GM20000 (cell line): Measurements from ENCODE around the gene GRID1.
A peak's percentile ranks its signal among the peaks of the same experiment; 100 is the strongest.

Experiments
- DNase-seq: peaks from one replicate; pipeline ENCODE4 v3.0.0; 2012; ENCODE audit warnings: low spot score
- TF ChIP-seq, protein P1 (sequence below): IDR thresholded peaks from 2 replicates; pipeline ENCODE4 v1.5.1; 2012; ENCODE audit warnings: mild to moderate bottlenecking, control low read depth; ENCODE audit errors: extremely low read depth, missing control alignments

The GRID1 gene

DNA sequence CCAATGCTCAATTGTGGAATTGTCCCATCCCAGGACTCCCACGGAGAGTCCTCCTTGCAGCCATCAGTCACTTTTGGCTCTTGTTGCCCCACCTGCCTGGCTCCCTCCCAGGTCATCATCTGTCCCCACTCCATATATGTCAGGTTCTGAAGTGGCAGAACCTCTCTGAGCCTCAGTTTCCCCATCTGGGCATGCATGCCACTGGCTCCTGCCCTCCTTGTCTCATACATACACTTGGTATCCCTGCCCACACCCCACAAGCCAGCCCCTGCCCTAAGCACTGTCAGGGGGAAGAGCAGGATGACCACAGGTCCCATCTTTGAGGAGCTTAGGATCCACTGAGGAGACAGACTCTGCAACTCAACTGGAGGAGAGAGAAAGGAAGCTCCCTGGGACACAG is 156.9 kb downstream of the GRID1 start:
- TF ChIP-seq, protein P1, sequence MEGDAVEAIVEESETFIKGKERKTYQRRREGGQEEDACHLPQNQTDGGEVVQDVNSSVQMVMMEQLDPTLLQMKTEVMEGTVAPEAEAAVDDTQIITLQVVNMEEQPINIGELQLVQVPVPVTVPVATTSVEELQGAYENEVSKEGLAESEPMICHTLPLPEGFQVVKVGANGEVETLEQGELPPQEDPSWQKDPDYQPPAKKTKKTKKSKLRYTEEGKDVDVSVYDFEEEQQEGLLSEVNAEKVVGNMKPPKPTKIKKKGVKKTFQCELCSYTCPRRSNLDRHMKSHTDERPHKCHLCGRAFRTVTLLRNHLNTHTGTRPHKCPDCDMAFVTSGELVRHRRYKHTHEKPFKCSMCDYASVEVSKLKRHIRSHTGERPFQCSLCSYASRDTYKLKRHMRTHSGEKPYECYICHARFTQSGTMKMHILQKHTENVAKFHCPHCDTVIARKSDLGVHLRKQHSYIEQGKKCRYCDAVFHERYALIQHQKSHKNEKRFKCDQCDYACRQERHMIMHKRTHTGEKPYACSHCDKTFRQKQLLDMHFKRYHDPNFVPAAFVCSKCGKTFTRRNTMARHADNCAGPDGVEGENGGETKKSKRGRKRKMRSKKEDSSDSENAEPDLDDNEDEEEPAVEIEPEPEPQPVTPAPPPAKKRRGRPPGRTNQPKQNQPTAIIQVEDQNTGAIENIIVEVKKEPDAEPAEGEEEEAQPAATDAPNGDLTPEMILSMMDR, result no peak
- no peak for DNase-seq

DNA sequence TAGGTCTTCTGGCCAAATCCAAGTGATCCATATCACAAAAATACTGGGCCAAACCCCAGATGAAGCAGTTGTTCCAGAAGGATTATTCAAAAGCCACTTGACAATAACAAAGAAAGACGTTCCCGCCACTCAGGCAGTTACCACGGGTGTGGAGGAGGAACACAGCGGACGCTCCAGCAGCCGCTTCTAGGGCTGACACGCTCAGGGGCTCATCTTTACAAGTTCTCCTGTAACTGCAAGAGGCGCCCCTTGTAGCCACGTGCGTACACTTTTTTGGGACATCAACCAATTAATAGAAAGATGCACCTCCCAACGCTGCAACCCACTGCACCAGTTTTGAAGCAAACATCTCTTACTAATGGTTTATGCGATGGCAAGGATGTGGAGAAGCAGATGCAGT is 159.4 kb downstream of the GRID1 start:
- DNase-seq, result no peak

DNA sequence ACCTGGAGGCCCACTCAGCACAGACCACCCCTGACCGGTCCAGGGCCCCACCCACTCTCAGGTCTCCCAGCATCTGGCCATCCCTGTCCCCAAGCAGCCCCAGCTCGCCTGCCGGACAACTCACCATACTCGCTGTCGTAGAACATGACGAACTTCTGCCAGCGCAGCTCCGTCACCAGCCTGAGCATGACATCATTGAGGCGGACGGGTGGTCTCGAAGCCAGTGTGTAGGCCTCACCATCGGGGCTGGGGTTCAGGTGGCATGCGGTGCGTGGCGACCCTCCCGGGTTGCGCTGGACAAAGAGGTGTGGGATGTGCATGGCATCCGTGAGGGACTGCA is 160.4 kb downstream of the GRID1 start:
- TF ChIP-seq, protein P1, result no peak
- no peak for DNase-seq

More for the DNA sequence above, 159.4 kb downstream of the GRID1 start:
- TF ChIP-seq, protein P1, result no peak

DNA sequence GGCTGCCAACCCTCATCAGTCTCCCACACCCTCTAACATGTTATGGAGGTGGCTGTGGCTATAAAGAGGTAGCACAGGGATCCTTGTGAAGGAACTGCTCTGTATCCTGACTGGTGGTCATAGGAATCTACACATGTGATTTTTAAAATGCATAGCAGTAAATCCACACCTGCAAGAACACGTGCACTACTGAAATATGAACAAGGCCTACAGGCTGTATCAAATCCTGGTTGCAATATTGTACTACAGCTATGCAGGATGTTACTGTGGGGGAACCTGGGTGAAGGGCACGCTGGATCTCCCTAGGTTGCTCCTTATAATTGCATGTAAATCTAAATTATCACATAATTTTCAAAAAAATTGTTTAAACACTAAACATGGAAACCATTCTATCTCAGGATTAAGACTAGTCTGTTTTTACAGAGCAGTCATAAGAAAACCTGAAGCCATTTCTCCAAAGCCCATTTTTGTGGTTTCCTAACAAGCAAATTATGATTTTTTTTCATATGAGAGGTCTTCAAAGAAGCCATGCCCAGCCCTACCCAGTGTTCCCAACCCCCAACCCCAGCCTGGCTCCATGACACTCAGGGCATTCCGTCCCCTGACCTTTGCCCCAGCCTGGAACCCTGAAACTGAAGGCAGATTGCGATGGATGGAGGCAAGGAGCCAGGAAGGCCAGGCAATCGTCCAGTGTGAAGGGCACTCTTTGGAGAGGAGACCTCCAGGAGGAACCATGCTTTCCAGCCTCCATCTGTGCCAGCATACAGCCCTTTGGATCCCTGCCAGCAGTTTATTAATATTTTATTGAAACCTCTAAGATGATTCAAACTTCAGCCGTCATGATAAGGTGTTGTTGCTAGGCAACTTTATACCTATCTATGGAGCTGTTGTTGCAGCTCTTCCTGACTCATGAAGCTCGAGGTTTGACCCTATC is 161.0 kb downstream of the GRID1 start:
- TF ChIP-seq, protein P1, result no peak
- DNase-seq, result no peak

DNA sequence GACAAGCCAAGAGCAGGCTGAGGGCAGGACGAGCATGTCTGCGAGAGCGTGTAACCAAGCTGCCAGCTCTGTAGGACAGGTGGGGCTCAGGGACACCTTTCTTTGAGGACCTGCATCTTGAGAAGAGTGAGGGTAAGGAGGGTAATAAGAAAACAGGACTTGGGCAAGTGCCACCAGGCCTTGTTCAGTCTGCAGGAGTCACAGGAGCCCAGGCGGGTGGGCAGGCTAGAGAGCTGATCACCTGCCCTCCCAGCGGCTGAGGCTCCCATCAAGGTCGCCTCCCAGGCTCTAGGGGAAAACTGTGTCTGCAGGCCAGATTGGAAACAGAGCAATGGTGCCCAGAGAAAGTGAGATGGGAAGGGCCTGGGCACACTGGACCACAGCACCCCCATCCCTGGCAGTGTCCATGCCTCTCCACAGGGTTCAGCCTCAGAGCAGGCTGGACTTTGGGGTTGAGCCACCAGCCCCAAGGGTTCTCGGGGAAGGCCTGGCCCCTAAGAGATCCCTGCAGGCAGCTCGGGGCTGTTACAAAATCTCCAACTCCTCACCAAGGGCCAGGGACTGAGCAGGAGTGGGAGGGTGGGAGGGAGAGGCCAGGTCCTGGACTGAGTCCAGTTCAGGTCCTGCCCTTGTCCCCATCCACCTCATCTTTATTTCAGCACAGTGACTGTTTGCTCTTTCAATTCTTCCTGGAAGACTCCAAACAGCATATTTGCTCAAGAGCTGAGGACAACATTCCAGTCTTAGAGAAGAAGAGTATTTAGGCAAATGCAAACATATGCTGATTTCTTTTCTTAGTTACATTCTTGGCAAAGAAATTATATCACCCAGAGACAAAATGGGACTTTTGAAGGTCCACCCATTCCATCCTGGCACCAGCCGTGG is 161.9 kb downstream of the GRID1 start:
- TF ChIP-seq, protein P1, result no peak
- no peak for DNase-seq

DNA sequence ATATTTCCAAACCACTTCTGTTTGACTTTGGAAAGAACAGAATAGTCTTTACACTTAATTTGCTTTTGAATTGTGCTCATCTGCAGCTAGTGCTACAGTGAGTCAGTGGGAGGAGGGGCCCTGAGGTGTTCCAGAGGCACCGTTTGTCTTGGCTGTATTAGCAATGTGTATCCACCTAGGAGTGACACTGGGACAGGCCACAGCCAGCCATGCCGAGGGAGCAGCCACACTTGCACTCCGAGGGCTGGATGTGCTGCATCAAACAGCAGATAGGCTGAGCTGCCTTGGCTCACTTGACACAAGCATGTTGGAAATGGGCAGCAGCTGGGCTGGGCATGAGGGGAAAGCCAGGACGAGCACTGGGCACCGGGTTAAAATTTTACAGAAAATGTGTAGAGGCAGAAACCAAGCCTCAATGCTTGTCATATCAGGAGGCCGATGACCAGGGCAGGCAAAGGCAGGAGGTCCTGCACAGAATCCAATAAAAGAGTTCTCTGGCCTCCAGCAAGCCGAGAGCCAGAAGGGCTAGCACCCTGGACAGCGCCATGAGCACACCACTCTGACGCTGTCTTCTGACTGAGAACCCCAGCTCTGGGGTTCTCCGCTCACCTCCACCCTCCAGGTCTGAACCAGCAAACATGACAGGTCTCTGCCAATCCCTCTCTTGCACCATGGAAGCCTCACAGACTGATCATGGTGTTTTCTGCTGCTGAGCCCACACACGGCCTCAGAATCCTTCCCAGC is 163.3 kb downstream of the GRID1 start:
- TF ChIP-seq, protein P1, result no peak
- peak; percentile 49 for DNase-seq
